Psoas muscle (tissue), 8 donors: ENCODE results near the gene FBXW5. TPM values are rescaled to one million over a fixed set of nuclear protein-coding genes. Genes with fewer than 3 reads are reported as not detected.

Source experiments
- ATAC-seq, 4 donors: fragments of 200-7000 bp; cut with Tn5 transposase; one replicate each; pipeline ENCODE4 v1.9.1; 2020; ENCODE audit warnings: moderate library complexity in 3 of 4, mild to moderate bottlenecking in 2 of 4
- DNase-seq, 2 donors: peaks; one replicate each; pipeline ENCODE4 v3.0.0-alpha.2; 2020
- H3K27ac ChIP-seq: fragments of 200-600 bp; one replicate; pipeline ENCODE4 v1.8.0; 2022
- H3K27me3 ChIP-seq, 3 donors: fragments of 200-600 bp in 1 of 3; one replicate each; pipeline versions ENCODE4 v1.6.1 to v1.8.0; 2013 to 2022; ENCODE audit warnings: low read length in 2 of 3, mild to moderate bottlenecking in 2 of 3, moderate library complexity in 1 of 3; ENCODE audit not compliant: insufficient read depth in 3 of 3
- H3K36me3 ChIP-seq, 2 donors: fragments of 200-600 bp in 1 of 2; one replicate each; pipeline versions ENCODE4 v1.6.1 to v1.8.0; 2013 to 2022; ENCODE audit warnings: low read depth in 1 of 2, mild to moderate bottlenecking in 1 of 2, moderate library complexity in 1 of 2; ENCODE audit not compliant: insufficient read depth in 1 of 2
- H3K4me1 ChIP-seq: fragments of 200-600 bp; one replicate; pipeline ENCODE4 v1.8.0; 2022
- H3K4me3 ChIP-seq: fragments of 200-600 bp; one replicate; pipeline ENCODE4 v1.8.0; 2022; ENCODE audit warnings: mild to moderate bottlenecking
- H3K9me3 ChIP-seq: fragments of 200-600 bp; one replicate; pipeline ENCODE4 v1.8.0; 2022
- CTCF ChIP-seq: fragments of 200-600 bp; IDR thresholded peaks from one replicate; pipeline ENCODE4 v1.8.0; 2022; ENCODE audit warnings: antibody characterized with exemption
- WGBS, 3 donors: extraction: QIAGEN DNeasy Blood & Tissue Kit; methylation state at CpG; one replicate each; pipeline versions ENCODE4 v1.1.6 to v1.1.7; 2013; 5-methylcytosine and 5-hydroxymethylcytosine counted together
- intact Hi-C, 2 donors: fragments of 100-400 bp; cut with DNase I; formaldehyde crosslinking; loops; one replicate each; pipeline versions ENCODE4 v1.11.0 to v1.14.2; 2022
- polyA plus RNA-seq, 3 donors: library from polyadenylated mRNA; stranded (reverse); fragments of 200-250 nt; gene quantifications; one replicate each; pipeline ENCODE4 v1.2.3, GENCODE V29; 2013
- total RNA-seq, 4 donors: library from RNA; stranded (reverse); fragmentation: NEBNext Ultra II Directional in 2 of 4; extraction: Animal tissue kit (Norgen Biotek cat#: 25700) in 2 of 4; gene quantifications; one replicate each; pipeline versions ENCODE4 v1.2.1 to v1.2.4, GENCODE V29; 2021 to 2023
- donor health status: healthy with polysubstance abuse.
- donor health status: DM: no; HTN: no; CAD: no; lungs with moderate emphysema.
- donor health status: Bipolar disorder and iron deficiency.
- donor health status: healthy.
- donor health status: DM: yes; HTN: yes; CAD: no.
- donor health status: DM: no; HTN: no; CAD: no.
- donor health status: DM: no; HTN: no; CAD: no.
- donor health status: DM: yes; HTN: yes; CAD: no.

Gene FBXW5
- total and polyA plus RNA-seq, 7 donors = 135 to 261 (median 202) TPM

- intact Hi-C loops = no loop called here
- Histone ChIP-seq H3K27ac (no peak overlapping the region), H3K9me3 (no peaks in the 10 kb centered on the region), H3K27me3 (peaks cover 0 to 5% (median 2%) of the 10 kb centered on the region in 3 donors), H3K36me3 (no peaks in the 10 kb centered on the region), H3K4me3 (no peak overlapping the region), H3K4me1 (no peaks in the 10 kb centered on the region)
- ATAC-seq (peak in 1 of 4 donors; percentile 9), DNase-seq (no peak)
- 72 to 85% (median 73%) methylated on average over 13 to 15 of the region's 15 CpGs for WGBS, 3 donors
- TF ChIP-seq CTCF = no peak
Measured at GRCh38 chr9:136960938-136961275, 16.4 kb upstream of the FBXW5 start.

- no peak for ATAC-seq
- 76 to 84% (median 80%) methylated on average over 19 of the region's 19 CpGs for WGBS, 3 donors
- DNase-seq = no peak
- H3K27me3 ChIP-seq = peaks cover 0 to 5% (median 0%) of the 10 kb centered on the region in 3 donors
- H3K27ac ChIP-seq = no peak overlapping the region
- intact Hi-C loops = no loop called here
- H3K4me3 ChIP-seq = no peak overlapping the region
- no peak for TF ChIP-seq CTCF
- no peaks in the 10 kb centered on the region for H3K36me3 ChIP-seq
- no peaks in the 10 kb centered on the region for H3K9me3 ChIP-seq
- no peaks in the 10 kb centered on the region for H3K4me1 ChIP-seq
Measured at GRCh38 chr9:136960212-136960937, 15.8 kb upstream of the FBXW5 start.

- WGBS, 3 donors = 84 to 89% (median 84%) methylated on average over 28 of the region's 28 CpGs
- H3K36me3 ChIP-seq = no peaks in the 10 kb centered on the region
- no peaks in the 10 kb centered on the region for H3K9me3 ChIP-seq
- no peak for ATAC-seq
- intact Hi-C loops = no loop called here
- no peak for TF ChIP-seq CTCF
- no peak for DNase-seq
- no peak overlapping the region for H3K4me3 ChIP-seq
- no peak overlapping the region for H3K27ac ChIP-seq
- peaks cover 0 to 5% (median 0%) of the 10 kb centered on the region in 3 donors for H3K27me3 ChIP-seq
- no peaks in the 10 kb centered on the region for H3K4me1 ChIP-seq
Measured at GRCh38 chr9:136958898-136959850, 14.6 kb upstream of the FBXW5 start.

- no peak for TF ChIP-seq CTCF
Measured at GRCh38 chr9:136958473-136958872, 13.9 kb upstream of the FBXW5 start.

More at GRCh38 chr9:136958473-136958872, 13.9 kb upstream of the FBXW5 start:
- intact Hi-C loops = no loop called here
- no peak overlapping the region for H3K27ac ChIP-seq
- no peaks in the 10 kb centered on the region for H3K9me3 ChIP-seq
- 83 to 91% (median 90%) methylated on average over 4 to 7 of the region's 7 CpGs for WGBS, 3 donors
- ATAC-seq (no peak), DNase-seq (no peak)
- H3K27me3 ChIP-seq = peaks cover 0 to 5% (median 0%) of the 10 kb centered on the region in 3 donors
- H3K4me3 ChIP-seq = no peak overlapping the region
- H3K4me1 ChIP-seq = no peaks in the 10 kb centered on the region
- no peaks in the 10 kb centered on the region for H3K36me3 ChIP-seq
